Thoracic aorta (tissue), 2 donors: ENCODE results near the gene SRRM4. TPM values are rescaled to one million over a fixed set of nuclear protein-coding genes. Genes with fewer than 3 reads are reported as not detected.

Source experiments
- ATAC-seq: fragments of 150-250 bp; one replicate; pipeline ENCODE4 v1.8.0; 2017; ENCODE audit warnings: low read depth; ENCODE audit not compliant: insufficient number of reproducible peaks, low FRiP score
- DNase-seq: peaks from one replicate; pipeline ENCODE4 v3.0.0-alpha.2; 2020; ENCODE audit warnings: low spot score
- H3K27ac ChIP-seq, 2 donors: fragments of 200-600 bp; sonication (generic); 1 replicate in 1 of 2; 2 replicates in 1 of 2; pipeline ENCODE4 v1.5.1; 2016; ENCODE audit warnings: mild to moderate bottlenecking in 2 of 2, moderate library complexity in 2 of 2
- H3K27me3 ChIP-seq: fragments of 200-600 bp; sonication (generic); replicated peaks from 2 replicates; pipeline ENCODE4 v1.6.0; 2016; ENCODE audit warnings: mild to moderate bottlenecking; ENCODE audit not compliant: insufficient read depth
- H3K36me3 ChIP-seq: fragments of 200-600 bp; sonication (generic); one replicate; pipeline ENCODE4 v1.5.1; 2016
- H3K4me1 ChIP-seq, 2 donors: fragments of 200-600 bp; sonication (generic); 1 replicate in 1 of 2; 2 replicates in 1 of 2; pipeline versions ENCODE4 v1.5.1 to v1.6.0; 2016; ENCODE audit warnings: low read depth in 2 of 2, mild to moderate bottlenecking in 1 of 2; ENCODE audit not compliant: control insufficient read depth in 1 of 2
- H3K4me3 ChIP-seq: fragments of 200-600 bp; sonication (generic); 2 replicates; pipeline ENCODE4 v1.5.1; 2016; ENCODE audit warnings: mild to moderate bottlenecking
- H3K9me3 ChIP-seq: fragments of 200-600 bp; sonication (generic); 2 replicates; pipeline ENCODE4 v1.5.1; 2016
- total RNA-seq, 2 donors: library from RNA; depleted of rRNA; stranded (reverse); fragments of >200 nt; gene quantifications; one replicate each; pipeline versions ENCODE4 v1.1.0 to v1.2.3, GENCODE V29; 2016
- TF ChIP-seq, protein P1 (sequence below): fragments of 200-600 bp; sonication (generic); IDR thresholded peaks from one replicate; pipeline ENCODE4 v1.5.1; 2019; ENCODE audit warnings: antibody characterized with exemption

The SRRM4 gene
- total RNA-seq, 2 donors from 2014 or later, result 0.21 TPM; not detected in 1

DNA sequence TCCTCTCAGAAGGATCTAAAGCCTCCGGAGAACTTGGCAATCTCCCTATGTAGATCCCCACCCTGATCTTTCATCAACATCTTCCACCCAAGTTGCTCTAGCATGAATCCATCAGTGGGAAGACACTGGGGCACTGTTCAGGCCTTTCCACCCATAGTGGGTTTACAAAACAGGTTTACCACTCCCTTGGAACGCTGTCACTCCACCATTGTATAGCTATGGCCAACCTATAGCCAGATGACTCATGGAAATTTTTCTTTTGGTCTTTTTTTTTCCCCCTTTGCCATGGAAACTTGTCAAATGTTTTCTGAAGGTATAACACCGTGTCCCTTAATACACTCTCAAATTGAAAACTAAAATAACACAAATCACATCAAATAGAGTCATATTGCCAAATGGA is 186.6 kb downstream of the SRRM4 start:
- Histone ChIP-seq H3K4me1 (no peaks in the 10 kb centered on the region), H3K27ac (no peak overlapping the region), H3K36me3 (no peaks in the 10 kb centered on the region), H3K4me3 (no peak overlapping the region), H3K9me3 (no peaks in the 10 kb centered on the region), H3K27me3 (no peaks in the 10 kb centered on the region)
- DNase-seq, result no peak
- TF ChIP-seq, protein P1, sequence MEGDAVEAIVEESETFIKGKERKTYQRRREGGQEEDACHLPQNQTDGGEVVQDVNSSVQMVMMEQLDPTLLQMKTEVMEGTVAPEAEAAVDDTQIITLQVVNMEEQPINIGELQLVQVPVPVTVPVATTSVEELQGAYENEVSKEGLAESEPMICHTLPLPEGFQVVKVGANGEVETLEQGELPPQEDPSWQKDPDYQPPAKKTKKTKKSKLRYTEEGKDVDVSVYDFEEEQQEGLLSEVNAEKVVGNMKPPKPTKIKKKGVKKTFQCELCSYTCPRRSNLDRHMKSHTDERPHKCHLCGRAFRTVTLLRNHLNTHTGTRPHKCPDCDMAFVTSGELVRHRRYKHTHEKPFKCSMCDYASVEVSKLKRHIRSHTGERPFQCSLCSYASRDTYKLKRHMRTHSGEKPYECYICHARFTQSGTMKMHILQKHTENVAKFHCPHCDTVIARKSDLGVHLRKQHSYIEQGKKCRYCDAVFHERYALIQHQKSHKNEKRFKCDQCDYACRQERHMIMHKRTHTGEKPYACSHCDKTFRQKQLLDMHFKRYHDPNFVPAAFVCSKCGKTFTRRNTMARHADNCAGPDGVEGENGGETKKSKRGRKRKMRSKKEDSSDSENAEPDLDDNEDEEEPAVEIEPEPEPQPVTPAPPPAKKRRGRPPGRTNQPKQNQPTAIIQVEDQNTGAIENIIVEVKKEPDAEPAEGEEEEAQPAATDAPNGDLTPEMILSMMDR, result no peak
- ATAC-seq, result no peak

DNA sequence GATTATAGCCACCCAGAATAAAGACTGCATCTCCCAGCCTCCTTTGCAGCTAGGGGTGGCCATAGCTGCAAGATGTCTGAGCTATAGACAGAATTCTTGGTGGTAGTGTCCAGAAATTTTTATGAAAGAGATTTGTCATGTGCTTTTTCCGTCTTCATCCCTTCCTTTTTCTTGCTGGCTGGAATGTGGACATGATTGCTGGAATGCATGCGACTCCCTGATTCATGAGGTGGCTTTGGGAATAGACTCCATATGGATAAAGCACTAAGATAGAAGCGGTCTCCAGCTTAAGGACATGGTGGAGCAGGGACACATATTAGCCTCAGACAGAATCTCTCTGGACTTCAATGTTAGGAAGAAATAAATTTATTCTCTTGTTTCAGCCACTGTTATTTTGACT is 187.4 kb downstream of the SRRM4 start:
- TF ChIP-seq, protein P1, result no peak
- Histone ChIP-seq H3K27me3 (no peaks in the 10 kb centered on the region), H3K4me3 (no peak overlapping the region), H3K27ac (no peak overlapping the region), H3K9me3 (no peaks in the 10 kb centered on the region), H3K4me1 (no peaks in the 10 kb centered on the region), H3K36me3 (no peaks in the 10 kb centered on the region)
- ATAC-seq, result no peak
- DNase-seq, result no peak

DNA sequence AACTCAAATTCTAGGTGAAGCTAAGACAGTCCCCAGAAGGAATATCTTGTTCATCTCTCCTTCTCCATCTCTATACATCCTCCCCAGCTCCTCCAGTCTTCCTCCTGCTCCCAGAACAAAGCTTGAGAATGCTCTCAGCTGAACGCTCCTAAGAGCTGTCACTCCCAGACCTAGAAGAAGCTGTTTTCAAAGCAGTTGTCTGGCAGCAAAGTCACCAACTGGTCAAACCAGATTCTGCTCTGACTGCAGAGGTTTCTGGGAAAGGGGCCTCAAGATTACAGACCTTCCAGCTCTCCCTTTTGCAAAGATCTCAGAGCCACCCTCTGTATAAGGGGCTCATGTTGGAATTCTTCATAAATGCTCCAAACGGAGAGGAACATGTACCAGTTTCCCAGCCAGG is 187.8 kb downstream of the SRRM4 start:
- TF ChIP-seq, protein P1, result no peak
- Histone ChIP-seq H3K27me3 (no peaks in the 10 kb centered on the region), H3K9me3 (no peaks in the 10 kb centered on the region), H3K27ac (no peak overlapping the region), H3K36me3 (no peaks in the 10 kb centered on the region), H3K4me1 (no peaks in the 10 kb centered on the region), H3K4me3 (no peak overlapping the region)
- no peak for ATAC-seq
- DNase-seq, result no peak

DNA sequence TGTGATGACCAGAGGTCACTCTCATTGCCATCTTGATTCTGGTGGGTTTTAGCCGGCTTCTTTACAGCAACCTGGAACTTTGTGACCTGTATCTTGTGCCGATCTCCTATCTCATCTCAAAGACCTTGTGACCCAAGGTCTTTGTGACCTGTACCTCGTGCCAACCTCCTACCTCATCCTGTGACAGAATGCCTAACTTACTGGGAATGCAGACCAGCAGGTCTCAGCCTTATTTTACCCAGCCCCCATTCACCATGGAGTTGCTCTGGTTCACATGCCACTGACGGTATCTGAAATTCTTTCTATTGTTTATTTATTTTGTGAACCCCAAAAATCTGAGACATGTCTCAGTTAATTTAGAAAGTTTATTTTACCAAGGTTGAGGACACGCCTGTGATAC is 189.9 kb downstream of the SRRM4 start:
- Histone ChIP-seq H3K27ac (no peak overlapping the region), H3K27me3 (no peaks in the 10 kb centered on the region), H3K4me3 (no peak overlapping the region), H3K9me3 (no peaks in the 10 kb centered on the region), H3K36me3 (no peaks in the 10 kb centered on the region), H3K4me1 (peaks cover 0 to 13% of the 10 kb centered on the region in 2 donors)
- no peak for DNase-seq
- TF ChIP-seq, protein P1, result no peak
- no peak for ATAC-seq

DNA sequence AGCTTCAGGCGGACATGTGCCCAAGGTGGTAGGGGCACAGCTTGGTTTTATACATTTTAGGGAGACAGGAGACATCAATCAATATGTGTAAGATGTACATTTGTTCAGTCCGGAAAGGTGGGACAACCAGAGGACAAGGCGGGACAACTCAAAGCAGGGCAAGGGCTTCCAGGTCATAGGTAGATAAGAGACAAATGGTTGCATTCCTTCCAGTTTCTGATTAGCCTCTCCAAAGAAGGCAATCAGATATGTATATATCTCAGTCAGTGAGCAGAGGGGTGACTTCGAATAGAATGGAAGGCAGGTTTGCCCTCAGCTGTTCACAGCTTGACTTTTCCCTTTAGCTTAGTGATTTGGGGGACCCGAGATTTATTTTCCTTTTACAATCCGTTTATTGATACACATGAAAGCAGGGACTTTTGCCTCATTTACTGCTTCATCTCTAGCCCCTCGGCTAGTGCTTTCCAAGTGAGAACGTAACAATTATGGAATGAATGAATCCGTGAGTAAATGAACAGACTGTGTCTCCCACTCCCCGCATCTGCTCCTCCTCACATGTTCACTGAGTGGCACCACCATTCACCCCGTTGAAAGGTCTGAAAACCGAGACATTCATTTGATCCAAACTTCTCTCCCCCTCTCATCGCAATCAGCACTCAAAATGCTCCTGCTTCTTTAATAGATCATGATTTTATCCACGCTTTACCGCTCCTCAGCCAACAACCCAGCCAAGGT is 190.5 kb downstream of the SRRM4 start:
- H3K27me3 ChIP-seq, result no peaks in the 10 kb centered on the region
- no peaks in the 10 kb centered on the region for H3K9me3 ChIP-seq
- DNase-seq (no peak), ATAC-seq (no peak)
- H3K4me1 ChIP-seq, result peaks cover 0 to 18% of the 10 kb centered on the region in 2 donors
- H3K27ac ChIP-seq, result no peak overlapping the region
- no peak overlapping the region for H3K4me3 ChIP-seq
- no peaks in the 10 kb centered on the region for H3K36me3 ChIP-seq
- TF ChIP-seq, protein P1, result no peak
